KMS-11 (cell line): ENCODE results near the gene XPC.

ENCODE experiments used
- H2AFZ ChIP-seq: fragments of 200-600 bp; sonication (generic); 2 replicates; pipeline ENCODE4 v1.6.1; 2016; ENCODE audit warnings: antibody characterized with exemption, mixed run types, low read depth
- H3K27ac ChIP-seq: fragments of 200-600 bp; sonication (generic); 2 replicates; pipeline ENCODE4 v1.6.1; 2016; ENCODE audit warnings: mild to moderate bottlenecking, mixed run types
- H3K27me3 ChIP-seq: fragments of 200-600 bp; sonication (generic); 2 replicates; pipeline ENCODE4 v1.6.1; 2017; ENCODE audit warnings: mild to moderate bottlenecking, low read depth, mixed run types, moderate library complexity; ENCODE audit not compliant: insufficient read depth
- H3K36me3 ChIP-seq: fragments of 200-600 bp; sonication (generic); 2 replicates; pipeline ENCODE4 v1.6.1; 2017; ENCODE audit warnings: mild to moderate bottlenecking, mixed run types; ENCODE audit not compliant: insufficient read depth
- H3K4me1 ChIP-seq: fragments of 200-600 bp; sonication (generic); 2 replicates; pipeline ENCODE4 v1.6.1; 2016; ENCODE audit warnings: mild to moderate bottlenecking, low read depth, mixed run types; ENCODE audit not compliant: poor library complexity, severe bottlenecking
- H3K4me2 ChIP-seq: fragments of 200-600 bp; sonication (generic); 2 replicates; pipeline ENCODE4 v1.7.0; 2016; ENCODE audit warnings: mild to moderate bottlenecking, mixed run types
- H3K4me3 ChIP-seq: fragments of 200-600 bp; sonication (generic); IDR thresholded peaks from 2 replicates; pipeline ENCODE4 v1.6.1; 2017; ENCODE audit warnings: low read depth, low read length, mixed read lengths; ENCODE audit not compliant: insufficient read depth
- H3K79me2 ChIP-seq: fragments of 200-600 bp; sonication (generic); 2 replicates; pipeline ENCODE4 v1.6.1; 2016; ENCODE audit warnings: low read depth, mixed run types; ENCODE audit not compliant: insufficient read depth
- H3K9ac ChIP-seq: fragments of 200-600 bp; sonication (generic); 2 replicates; pipeline ENCODE4 v1.6.1; 2016; ENCODE audit warnings: mild to moderate bottlenecking, mixed run types
- H4K20me1 ChIP-seq: fragments of 200-600 bp; sonication (generic); 2 replicates; pipeline ENCODE4 v1.6.1; 2016; ENCODE audit warnings: mild to moderate bottlenecking, mixed run types; ENCODE audit not compliant: insufficient read depth
- CTCF ChIP-seq: fragments of 200-600 bp; sonication (generic); conservative IDR thresholded peaks from 2 replicates; pipeline ENCODE4 v1.6.1; 2017; ENCODE audit warnings: low read depth, mild to moderate bottlenecking, antibody characterized with exemption, low read length, moderate library complexity, mixed read lengths

Gene XPC

GRCh38 chr3:14141602-14142341 lies 36.6 kb downstream of the XPC start:
- Histone ChIP-seq H3K36me3 (no peaks in the 10 kb centered on the region), H3K79me2 (no peaks in the 10 kb centered on the region), H3K4me3 (no peak overlapping the region), H3K9ac (no peak overlapping the region), H3K4me1 (peaks cover 25% of the 10 kb centered on the region), H2AFZ (no peak overlapping the region), H4K20me1 (no peaks in the 10 kb centered on the region), H3K27me3 (no peaks in the 10 kb centered on the region), H3K4me2 (no peak overlapping the region), H3K27ac (no peak overlapping the region)
- no peak for TF ChIP-seq CTCF

- Histone ChIP-seq H3K4me2 (no peak overlapping the region), H3K4me3 (no peak overlapping the region), H3K79me2 (no peaks in the 10 kb centered on the region), H3K9ac (no peak overlapping the region), H3K27me3 (no peaks in the 10 kb centered on the region), H2AFZ (no peak overlapping the region), H3K27ac (no peak overlapping the region), H4K20me1 (no peaks in the 10 kb centered on the region), H3K4me1 (peaks cover 25% of the 10 kb centered on the region), H3K36me3 (no peaks in the 10 kb centered on the region)
- no peak for TF ChIP-seq CTCF
Observed at GRCh38 chr3:14141144-14141543, 37.3 kb downstream of the XPC start.

GRCh38 chr3:14140668-14141067 lies 37.7 kb downstream of the XPC start:
- no peak overlapping the region for H3K9ac ChIP-seq
- no peak overlapping the region for H3K4me2 ChIP-seq
- no peak for TF ChIP-seq CTCF
- peaks cover 25% of the 10 kb centered on the region for H3K4me1 ChIP-seq
- H2AFZ ChIP-seq, result no peak overlapping the region
- H3K79me2 ChIP-seq, result no peaks in the 10 kb centered on the region
- H3K27me3 ChIP-seq, result no peaks in the 10 kb centered on the region
- no peak overlapping the region for H3K27ac ChIP-seq
- H3K36me3 ChIP-seq, result no peaks in the 10 kb centered on the region
- no peaks in the 10 kb centered on the region for H4K20me1 ChIP-seq
- no peak overlapping the region for H3K4me3 ChIP-seq

DNA sequence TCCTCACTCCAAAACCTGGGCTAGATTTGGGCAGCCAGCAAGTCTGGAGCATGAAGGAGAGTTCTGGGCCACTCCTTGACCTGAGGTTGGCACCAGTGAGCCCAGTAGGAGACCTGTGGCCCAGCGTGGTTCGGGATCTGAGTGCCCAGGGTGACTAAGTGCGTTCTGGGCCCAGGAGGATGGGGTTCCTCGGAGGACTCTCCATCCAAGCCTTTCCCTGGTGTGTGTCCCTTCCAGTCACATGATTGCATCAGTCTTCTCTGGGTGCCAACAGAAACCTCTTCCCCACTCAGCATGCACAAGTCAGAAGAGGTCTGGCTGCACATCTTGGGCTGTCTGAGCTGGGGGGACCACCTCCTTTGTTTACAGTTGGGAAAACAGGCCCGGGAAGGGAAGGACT lies 38.6 kb downstream of the XPC start:
- TF ChIP-seq CTCF, result no peak
- Histone ChIP-seq H3K9ac (no peak overlapping the region), H3K4me1 (peaks cover 18% of the 10 kb centered on the region), H4K20me1 (no peaks in the 10 kb centered on the region), H2AFZ (no peak overlapping the region), H3K4me3 (no peak overlapping the region), H3K36me3 (no peaks in the 10 kb centered on the region), H3K4me2 (no peak overlapping the region), H3K79me2 (no peaks in the 10 kb centered on the region), H3K27ac (no peak overlapping the region), H3K27me3 (no peaks in the 10 kb centered on the region)
